GM19043 (cell line): ENCODE results near the gene LRRC27.

Experiments
- ATAC-seq: cut with Tn5 transposase; IDR thresholded peaks from one replicate; pipeline ENCODE4 v1.9.1; 2021; ENCODE audit warnings: low read depth; ENCODE audit not compliant: unreplicated experiment

The LRRC27 gene

DNA sequence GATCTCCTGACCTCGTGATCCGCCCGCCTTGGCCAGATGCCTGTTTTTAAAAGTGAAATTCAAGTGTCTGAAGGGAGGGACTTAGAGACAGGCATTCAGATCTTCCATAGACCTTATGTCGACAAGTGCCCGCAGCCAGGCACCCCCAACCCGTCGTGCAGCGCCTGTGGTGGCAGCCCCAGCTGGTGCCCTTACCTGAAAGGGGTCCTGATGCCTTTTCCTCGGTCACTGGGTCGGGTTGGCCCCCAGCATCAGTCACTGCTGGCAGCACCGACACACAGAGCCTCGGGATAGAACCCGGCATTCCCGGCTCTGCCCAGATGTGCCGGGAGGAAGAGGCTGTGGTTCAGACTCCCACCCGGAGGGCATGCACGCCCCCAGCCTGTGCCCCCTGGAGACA lies 23.3 kb downstream of the LRRC27 start:
- ATAC-seq, result no peak

DNA sequence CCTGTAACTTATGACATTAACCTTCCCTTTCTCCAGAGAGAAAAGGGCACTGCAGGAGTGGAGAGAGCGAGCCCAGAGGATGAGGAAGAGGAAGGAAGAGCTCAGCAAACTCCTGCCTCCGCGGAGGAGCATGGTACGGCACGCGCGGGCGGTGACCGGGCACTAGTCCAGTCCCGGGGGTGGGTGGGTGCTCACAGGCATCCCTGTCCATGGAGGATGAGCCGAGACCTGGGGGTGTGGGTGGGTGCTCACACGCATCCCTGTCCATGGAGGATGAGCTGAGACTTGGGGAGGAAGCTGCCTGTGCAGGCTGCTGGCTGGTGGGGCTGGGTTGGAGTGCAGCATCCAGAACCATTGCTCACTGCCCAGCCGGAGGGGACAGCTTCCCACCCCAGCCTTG lies 23.8 kb downstream of the LRRC27 start:
- no peak for ATAC-seq

DNA sequence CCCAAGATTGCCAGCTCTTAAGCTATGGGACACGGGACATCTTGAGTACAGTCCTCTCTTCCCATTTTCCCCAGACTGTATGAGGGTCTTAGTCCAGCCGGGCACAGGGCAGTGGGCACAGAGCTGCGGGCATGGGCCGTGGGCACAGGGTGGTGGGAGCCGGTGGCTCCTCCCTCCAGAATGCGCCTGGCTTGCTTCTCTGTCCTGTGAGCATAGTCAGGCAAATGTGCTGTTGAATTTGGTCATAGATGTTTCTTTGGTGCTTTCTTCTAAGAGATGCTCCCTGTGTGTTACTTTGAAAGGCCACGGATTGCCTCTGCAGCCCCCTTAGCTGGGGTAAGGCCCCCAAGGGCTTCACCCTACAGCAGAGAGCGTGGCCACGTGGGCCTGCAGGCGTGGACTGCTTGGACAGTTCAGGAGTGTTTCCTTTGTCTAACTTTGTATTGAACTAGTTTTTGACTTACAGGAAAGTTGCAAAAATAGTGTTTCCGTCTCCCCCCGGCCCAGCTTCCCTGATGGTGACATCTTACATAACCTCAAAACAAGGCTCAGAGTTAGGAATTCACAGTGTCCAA lies 24.7 kb downstream of the LRRC27 start:
- ATAC-seq, result no peak

DNA sequence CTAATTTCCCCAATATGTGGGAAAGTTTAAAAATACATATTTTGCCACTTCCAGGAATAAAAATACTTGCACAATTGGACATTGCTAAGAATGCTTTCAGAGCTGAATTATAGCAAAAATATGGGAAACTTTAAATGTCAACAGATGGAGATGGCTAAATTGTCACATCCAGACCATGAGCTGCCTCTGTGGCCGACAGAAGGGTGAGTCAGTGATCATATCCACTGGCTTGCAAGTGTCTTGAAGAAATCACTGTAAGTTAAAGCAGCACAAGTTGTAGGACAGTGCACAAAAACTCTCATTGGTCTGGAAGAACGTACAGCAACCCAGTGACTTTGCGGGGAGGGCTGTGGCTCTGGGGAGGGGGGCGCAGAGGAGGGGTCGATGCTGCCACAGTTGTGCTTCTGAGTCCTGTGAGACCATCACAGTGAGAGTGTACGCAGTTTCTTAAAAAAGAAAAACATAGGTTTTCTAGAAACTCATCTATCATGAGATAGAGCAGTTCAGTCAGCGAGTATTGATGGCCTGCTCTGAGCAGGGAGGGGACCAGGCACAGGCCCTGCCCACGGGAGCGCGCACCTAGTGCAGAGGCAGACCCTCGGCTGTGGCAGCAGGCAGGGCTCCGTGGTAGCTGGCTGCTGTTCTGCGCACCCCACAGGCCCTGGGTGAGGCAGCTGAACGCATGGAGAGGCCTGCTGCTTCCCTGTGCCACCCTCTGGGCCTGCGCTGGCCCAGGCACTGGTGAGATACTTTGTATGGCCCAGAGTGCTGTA lies 25.5 kb downstream of the LRRC27 start:
- ATAC-seq, result no peak

DNA sequence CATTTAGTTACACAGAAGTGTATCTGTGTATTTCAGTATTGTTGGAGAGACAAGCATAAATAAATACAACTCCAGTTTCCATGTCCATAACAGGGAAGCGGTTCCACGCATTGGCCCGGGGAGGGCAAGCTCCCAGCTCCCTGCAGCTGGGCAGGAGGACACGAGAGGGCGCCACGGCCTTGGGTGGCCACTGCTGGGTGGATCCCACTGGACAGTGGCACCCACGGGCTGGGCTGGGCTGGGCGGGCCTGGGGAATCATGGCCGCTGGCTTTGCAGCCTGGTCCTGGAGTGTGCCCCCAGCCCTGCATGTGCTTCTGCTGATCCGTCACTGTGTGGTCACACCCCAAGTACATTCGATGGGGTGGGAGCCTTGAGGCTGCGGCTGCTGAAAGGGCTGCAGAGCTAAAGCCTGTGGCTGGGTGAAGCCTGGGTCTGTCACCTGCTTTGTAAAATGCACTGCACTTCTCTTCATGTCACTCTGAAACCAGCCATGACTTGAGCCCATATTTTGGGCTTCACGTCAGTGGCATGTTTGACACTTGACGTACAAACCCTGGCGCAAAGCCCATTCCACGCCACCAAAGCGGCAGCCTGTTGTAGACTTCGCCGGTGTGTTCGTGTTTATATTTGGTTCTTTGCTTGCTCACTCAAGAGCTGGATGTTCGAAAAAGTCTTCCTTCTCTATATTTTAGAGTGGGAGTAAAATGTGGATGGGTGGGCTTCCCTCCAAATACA lies 27.5 kb downstream of the LRRC27 start:
- ATAC-seq, result no peak

DNA sequence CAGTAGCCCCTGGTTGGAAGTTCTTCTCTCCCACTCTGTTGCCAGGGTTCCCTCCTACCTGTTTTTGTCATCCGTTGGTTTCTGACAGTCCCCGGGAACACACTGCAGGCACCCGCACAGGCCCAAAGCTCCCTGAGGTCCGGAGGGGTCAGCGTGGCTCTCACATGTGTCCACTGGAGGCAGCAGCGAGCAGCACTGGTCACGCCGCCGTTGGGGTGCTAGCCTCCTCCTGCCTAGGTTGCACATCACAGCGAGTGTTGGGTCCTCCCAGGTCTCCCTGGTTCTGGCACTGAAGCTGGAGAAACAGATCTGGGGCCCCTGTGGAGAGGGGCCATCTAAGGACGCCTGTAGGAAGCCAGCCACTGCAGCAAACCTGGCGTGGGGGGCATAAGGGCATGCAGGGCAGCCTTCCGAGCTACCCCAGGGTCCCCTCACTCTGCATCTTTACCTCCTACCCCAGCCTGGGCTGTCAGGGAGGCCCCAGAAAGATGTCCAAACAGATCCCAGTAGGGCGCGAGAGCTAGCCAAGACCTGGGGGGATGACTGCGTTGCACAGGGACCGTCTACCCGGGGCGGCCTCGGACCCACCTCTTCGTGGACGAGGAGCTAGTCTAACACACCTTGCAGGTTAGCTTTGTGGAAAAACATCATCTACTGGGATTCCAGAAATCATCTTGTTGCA lies 28.9 kb downstream of the LRRC27 start:
- ATAC-seq, result no peak

DNA sequence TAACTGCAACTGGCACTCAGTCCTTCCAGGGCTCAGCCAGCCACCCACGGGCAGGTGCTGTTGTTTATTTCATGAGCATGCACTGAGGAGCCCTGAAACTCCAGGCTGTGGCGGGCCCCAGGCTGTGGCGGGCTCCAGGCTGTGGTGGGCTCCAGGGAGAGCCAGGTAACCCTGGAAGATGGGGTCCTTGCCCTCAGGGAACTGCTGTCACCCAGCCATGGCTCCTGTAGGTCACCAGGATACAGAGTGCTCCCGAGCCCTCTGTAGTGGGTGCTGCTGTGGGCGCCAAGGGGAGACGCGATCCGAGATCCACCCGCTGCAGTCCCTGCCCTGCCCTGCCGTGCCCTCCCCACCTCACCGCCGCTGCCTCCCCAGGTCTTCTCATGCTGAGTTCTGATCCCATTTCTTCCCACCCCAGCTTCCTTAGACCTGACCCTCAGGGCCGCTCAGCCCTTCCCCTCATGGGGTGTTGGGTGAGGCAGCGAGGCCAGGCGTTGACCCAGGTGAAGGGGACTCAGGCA lies 29.6 kb downstream of the LRRC27 start:
- no peak for ATAC-seq

DNA sequence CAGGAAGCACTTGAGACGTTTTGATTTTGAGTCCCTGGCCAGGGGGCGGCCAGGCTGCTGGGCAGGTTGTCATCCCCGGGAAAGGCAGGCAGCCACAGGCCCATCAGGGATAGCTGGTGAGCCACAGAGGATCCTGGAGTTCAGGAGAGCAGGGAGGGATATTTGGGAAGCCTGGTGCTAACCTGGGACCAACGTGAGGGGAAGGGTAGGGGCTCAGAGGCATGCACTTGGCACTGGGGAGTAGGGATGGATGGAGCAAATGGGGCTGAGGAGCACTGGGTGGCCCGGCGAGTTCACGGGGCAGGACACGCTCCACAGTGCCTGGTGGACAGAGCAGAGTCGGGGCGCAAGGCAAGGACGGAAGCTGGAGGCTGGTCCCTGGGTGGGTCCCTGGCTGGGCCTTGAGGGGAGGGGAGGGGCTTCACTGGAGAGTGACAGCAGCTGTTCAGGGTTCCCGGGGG lies 30.2 kb downstream of the LRRC27 start:
- no peak for ATAC-seq

DNA sequence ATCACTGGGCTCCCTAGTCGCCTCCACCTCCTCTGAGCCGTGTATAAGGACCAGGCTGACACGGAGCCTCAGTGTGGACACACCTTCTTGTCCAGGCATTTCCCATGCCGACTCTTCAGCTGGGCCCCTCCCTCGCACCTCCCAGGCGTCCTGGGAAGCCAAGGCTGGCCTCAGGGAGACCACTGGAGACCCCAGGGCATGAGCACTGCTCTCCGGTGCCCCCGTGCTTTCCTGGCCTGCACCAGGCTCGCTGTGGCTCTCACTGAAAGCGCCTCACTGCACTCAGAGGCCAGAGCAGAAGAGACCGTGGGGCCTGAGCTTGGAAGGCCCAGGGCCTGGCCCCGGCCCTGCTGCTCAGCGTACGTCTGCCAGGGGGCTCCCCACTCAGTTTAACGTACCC lies 31.4 kb downstream of the LRRC27 start:
- no peak for ATAC-seq

DNA sequence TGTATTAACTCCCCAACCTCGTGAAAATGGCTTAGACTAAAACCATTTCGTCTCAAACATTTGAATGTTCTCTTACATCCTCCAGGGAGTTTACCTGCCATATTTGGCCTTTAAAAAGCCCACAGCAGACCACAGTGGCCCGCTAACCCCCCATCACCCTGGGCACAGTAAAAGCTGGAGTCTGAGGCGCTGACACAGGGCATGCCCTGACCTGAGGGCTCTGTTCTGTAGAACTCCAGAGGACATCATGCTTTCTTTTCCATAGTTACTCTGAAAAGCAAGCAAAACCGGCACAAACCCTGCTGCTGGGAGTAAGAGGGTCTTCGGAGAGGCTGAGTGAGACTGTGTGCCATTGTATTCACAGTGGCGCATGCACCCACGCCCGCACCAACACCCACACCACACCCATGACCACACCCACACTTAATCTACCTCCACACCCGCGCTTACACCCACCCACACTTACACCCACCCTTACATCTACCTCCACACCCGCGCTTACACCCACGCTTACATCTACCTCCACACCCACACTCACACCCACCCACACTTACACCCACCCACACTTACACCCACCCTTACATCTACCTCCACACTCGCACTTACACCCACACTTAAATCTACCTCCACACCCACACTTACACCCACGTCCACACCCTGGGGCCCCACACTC lies 32.1 kb downstream of the LRRC27 start:
- no peak for ATAC-seq

DNA sequence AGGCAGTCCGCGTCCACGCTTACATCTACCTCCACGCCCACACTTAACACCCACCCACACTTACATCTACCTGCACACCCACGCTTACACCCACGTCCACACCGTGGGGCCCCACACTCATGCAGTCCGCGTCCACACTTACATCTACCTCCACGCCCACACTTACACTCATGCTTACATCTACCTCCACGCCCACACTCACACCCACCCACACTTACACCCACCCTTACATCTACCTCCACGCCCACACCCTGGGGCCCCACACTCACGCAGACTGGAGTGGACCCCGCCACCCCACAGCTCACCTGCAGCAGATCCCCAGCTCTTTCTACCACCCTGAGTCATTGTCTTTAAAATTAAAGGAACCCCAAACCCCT lies 32.6 kb downstream of the LRRC27 start:
- ATAC-seq, result no peak

DNA sequence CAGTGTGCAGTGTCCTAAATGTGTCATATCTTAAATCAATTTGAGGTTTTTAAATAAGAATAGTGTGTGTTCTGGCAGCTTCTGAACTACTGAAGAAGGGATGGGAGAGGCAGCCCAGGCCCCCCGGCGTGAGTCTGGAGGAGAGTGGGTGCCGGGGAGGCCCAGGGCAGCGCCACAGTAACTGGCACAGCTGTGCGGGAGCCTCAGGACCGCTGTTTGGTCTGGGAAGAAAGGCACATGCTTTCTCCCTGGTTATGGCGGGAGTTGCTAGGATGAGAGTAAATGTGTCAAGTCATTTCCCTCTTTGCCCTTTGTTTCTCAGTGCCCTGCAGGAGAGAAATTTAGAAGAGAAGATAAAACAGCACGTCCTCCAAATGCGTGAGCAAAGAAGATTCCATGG lies 33.1 kb downstream of the LRRC27 start:
- no peak for ATAC-seq

DNA sequence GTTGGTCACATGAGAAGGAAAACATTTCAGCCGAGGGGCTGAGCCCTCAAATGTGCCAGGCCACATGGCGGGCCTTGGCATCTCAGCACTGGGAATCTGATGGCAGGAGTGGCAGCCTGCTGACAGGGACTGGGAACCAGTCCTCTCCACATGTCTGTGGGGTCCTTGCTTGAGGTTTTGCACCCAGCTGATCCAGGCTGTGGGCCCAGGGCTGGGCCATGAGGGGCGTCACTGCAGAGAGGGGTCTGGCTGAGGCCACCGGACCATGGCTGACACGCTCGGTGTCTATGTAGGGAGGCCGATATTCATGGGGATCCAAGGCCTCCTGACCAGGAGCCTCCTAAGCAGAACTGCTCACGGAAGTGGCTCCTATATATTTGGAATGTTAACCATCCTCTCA lies 34.0 kb downstream of the LRRC27 start:
- no peak for ATAC-seq

DNA sequence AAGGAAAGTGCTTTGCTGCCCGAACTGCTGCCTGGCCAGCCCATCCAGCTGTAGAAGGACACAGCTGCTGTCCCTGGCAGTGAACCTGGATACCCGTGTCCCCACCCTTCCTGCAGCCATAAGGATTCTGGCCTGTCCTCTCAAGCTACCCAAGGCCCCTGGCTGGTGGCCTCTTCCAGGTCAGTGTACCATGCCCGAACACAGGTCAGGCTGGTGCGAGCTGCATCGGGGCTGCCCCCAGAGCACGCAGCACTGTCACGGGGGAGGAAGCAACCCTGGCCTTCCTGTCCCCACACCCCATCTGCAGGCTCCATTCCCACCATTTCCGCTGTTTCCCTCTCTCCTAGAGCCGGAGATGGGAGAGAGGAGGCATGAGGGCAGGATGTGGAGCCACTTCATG lies 34.5 kb downstream of the LRRC27 start:
- ATAC-seq, result no peak

DNA sequence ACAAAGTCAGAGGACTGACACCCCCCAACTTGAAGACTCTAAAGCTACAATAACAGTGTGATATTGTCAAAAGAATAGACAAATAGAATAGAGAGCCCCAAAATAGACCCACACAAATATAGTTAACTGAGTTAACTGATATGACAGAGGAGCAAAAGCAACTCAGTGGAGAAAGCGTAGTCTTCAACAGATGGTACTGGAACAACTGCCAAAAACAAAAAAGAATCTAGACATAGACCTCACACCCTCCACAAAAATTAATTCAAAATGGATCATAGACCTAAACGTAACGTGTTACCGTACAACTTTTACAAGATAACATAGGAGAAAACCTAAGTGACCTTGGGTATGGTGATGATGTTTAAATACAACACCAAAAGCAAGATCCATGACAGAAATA lies 36.4 kb downstream of the LRRC27 start:
- no peak for ATAC-seq

DNA sequence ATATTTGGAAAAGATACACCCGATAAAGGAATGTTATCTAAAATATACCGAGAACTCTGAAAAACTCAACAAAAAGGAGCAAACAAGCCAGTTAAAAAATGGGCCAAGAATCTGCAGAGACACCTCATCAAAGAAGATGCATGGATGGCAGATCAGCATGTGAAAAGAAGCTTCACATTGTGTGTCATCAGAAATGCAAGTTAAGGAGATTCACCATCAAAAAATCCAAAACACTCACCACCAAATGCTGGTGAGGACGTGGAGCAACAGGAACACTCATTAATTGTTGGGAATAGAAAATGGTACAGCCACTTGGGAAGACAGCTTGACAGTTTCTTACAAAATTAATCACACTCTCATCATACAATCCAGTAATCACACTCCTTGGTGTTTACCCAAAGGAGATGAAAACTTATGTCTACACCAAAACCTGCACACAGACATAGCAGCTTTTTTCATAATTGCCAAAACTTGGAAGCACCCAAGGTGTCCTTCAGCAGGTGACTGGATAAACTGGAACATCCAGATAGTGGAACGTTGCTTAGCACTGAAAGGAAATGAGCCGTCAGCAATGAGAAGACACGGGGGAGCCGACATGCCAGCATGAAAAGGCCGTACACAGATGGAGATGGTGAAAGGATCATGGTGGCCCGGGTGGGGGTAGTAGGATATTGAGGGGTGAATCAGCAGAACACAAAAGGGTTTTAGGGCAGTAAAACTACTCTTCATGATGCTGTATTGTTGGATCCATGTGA lies 37.1 kb downstream of the LRRC27 start:
- ATAC-seq, result no peak

DNA sequence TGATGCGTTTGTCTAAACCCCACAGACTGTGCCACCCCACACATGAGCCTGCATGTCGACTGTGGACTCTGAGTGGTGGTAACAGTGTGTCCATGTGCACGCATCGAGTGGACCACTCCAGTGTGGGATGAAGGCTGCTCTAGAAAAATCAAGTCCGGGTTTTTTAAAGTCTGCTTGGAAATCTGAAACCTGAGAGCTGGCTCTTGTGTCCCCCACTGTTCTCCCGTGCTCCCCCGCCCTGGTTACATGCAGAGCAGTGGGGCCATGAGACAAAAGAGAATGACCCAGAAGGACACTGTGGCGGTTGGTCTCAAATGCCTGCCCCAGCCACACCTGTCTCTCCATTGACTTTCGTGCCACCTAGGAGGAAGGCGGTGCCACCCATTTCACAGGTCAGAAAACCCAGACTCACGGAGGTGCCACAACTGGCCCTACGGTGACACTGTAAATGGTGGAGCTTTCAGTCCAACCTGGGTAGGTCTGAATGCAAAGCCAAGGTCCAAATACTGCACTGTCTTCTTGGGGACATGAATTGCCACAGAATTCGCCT lies 37.7 kb downstream of the LRRC27 start:
- no peak for ATAC-seq

DNA sequence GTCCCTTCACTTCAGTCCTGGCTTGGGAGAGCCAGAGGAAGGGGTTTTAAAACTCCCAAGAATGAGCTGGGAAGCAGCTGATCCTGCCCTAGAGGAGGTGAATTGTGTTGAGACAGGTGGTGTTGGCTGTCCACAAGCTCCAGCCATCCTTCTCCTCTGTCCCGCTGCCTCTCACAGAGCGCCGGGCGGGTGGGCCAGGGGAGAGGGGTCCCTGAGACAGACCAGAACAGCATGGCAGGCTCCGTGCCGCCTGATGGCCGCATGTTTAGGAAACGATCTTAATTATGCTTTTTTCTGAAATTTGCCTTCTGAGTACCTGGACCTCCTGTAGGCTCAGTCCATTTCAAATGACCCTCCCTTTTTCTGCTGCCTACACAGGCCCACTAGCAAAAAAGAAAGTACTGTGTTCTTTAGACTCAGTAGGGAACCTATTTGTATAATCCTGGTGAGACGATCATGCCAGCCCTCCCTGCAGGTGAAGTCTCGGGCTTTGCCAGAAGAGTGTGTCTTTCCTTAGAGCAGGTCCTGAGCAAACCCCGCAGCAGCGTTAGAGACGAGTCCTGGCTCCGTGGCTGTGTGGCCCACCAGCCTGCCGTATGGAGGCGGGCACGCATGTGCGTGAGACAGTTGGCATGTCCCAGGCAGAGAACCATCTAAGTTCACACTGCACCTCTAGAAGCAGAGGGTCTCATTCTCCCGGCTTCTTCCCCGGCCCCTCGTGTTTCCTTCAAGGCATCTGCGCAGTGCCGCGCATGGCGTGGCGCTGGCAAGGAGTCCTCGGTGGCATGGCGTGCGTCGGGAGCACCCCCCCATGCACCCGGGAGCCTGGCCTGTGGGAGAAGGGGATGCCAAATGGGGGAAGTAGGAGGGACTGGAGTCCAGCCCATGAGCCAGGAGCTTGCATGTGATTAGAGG lies 38.7 kb downstream of the LRRC27 start:
- no peak for ATAC-seq
